Measurements from ENCODE around the gene EPHA4.
"Not testable (repeated sequence)": the region's sequence is repeated elsewhere in the genome, so short reads cannot be mapped to it uniquely, and the experiment has no call there.

EPHA4 gene

GRCh38 chr2:221532641-221533040 lies 39.5 kb downstream of the EPHA4 start:
- no peak for DNase-seq

- no peak for DNase-seq
Measured at GRCh38 chr2:221530653-221531037, 41.5 kb downstream of the EPHA4 start.

- DNase-seq = no peak
Measured at GRCh38 chr2:221529943-221530652, 42.0 kb downstream of the EPHA4 start.

- no peak for DNase-seq
Measured at GRCh38 chr2:221529177-221529942, 42.7 kb downstream of the EPHA4 start.

- no peak for DNase-seq
Measured at GRCh38 chr2:221527776-221528309, 44.3 kb downstream of the EPHA4 start.

GRCh38 chr2:221524158-221524557 lies 47.9 kb downstream of the EPHA4 start:
- DNase-seq = peak; percentile 43

GRCh38 chr2:221521233-221521845 lies 50.8 kb downstream of the EPHA4 start:
- no peak for DNase-seq

GRCh38 chr2:221518935-221519625 lies 53.0 kb downstream of the EPHA4 start:
- no peak for DNase-seq

GRCh38 chr2:221518201-221518934 lies 53.7 kb downstream of the EPHA4 start:
- no peak for DNase-seq

- no peak for DNase-seq
Measured at GRCh38 chr2:221517696-221518151, 54.4 kb downstream of the EPHA4 start.

GRCh38 chr2:221517146-221517695 lies 54.9 kb downstream of the EPHA4 start:
- DNase-seq = no peak

GRCh38 chr2:221515864-221516263 lies 56.2 kb downstream of the EPHA4 start:
- no peak for DNase-seq

- no peak for DNase-seq
Measured at GRCh38 chr2:221514305-221515040, 57.6 kb downstream of the EPHA4 start.

GRCh38 chr2:221513232-221513631 lies 58.9 kb downstream of the EPHA4 start:
- DNase-seq = peak; percentile 36

- not testable (repeated sequence) for DNase-seq
Measured at GRCh38 chr2:221511325-221511724, 60.8 kb downstream of the EPHA4 start.

GRCh38 chr2:221506469-221506868 lies 65.6 kb downstream of the EPHA4 start:
- DNase-seq = no peak

- DNase-seq = no peak
Measured at GRCh38 chr2:221505605-221506004, 66.5 kb downstream of the EPHA4 start.

GRCh38 chr2:221504905-221505304 lies 67.2 kb downstream of the EPHA4 start:
- DNase-seq = no peak

GRCh38 chr2:221503965-221504364 lies 68.1 kb downstream of the EPHA4 start:
- DNase-seq = no peak

GRCh38 chr2:221502270-221503010 lies 69.7 kb downstream of the EPHA4 start:
- no peak for DNase-seq

Measured in NCI-H1436 (cell line).